GM12874 (cell line): ENCODE data around the gene JAZF1.

Experiments
- TF ChIP-seq, protein P1 (sequence below): IDR thresholded peaks from 2 replicates; pipeline ENCODE4 v1.5.1; 2011; ENCODE audit warnings: low read depth, mild to moderate bottlenecking, control low read depth, low read length, moderate library complexity; ENCODE audit not compliant: insufficient read depth

The JAZF1 gene

GRCh38 chr7:27991006-27991528 is 189.5 kb downstream of the JAZF1 start:
- TF ChIP-seq, protein P1, sequence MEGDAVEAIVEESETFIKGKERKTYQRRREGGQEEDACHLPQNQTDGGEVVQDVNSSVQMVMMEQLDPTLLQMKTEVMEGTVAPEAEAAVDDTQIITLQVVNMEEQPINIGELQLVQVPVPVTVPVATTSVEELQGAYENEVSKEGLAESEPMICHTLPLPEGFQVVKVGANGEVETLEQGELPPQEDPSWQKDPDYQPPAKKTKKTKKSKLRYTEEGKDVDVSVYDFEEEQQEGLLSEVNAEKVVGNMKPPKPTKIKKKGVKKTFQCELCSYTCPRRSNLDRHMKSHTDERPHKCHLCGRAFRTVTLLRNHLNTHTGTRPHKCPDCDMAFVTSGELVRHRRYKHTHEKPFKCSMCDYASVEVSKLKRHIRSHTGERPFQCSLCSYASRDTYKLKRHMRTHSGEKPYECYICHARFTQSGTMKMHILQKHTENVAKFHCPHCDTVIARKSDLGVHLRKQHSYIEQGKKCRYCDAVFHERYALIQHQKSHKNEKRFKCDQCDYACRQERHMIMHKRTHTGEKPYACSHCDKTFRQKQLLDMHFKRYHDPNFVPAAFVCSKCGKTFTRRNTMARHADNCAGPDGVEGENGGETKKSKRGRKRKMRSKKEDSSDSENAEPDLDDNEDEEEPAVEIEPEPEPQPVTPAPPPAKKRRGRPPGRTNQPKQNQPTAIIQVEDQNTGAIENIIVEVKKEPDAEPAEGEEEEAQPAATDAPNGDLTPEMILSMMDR: no peak

DNA sequence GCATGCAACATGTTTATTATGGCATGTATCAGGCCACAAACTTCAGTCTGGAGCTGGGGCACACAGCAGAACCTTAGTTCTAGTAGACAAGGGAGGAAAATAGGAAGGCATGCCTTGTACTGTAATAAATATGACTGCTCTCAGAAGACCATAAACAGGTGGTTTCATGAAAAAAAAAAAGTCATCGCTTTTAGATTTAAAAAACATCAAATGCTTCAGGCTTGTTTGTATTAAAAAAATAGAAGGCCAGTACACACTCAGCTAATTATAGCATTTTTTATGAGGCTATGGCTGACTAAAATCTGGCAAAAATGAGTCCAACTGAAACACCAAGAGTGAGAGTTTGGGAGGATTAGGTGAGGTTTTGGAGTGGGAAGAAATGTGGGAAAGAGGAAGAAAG is 204.1 kb downstream of the JAZF1 start:
- TF ChIP-seq, protein P1: no peak

DNA sequence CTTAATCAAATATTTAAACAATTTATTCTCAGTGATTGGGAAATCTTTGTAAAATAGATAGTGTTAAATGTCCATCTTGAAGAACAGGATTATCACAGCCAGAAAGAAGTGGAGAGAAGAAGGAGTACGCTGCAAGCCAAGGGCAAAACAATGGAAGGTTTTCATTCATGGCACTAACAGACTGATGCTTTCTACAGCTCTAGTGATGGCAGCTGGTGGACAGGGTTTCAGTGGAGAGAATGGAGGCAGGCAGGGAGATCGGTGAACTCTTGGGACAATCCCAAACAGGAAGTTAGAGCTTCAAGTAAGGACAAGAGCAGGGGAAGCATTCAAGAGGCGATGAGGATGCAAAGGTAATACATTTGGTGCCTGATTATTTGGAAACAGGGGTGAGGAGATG is 207.0 kb downstream of the JAZF1 start:
- TF ChIP-seq, protein P1: no peak

DNA sequence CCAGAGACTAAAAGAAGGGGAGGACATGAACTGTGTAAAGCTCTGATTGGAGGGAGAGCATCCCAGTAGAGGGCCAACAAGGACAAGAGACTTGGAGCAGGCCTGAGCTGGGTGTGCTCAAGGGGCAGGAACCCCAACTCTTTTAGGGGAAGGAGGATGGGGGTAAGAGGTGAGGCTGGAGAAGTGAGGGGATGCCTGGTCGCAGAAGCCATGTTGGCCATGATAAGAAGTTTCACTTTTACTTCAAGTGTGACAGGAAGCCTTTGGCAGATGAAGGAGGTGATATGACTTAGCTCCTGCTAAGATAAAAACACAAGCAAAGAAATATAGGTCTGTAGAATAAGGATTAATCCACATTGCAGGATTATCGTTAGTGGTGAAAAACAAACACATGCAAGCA is 208.3 kb downstream of the JAZF1 start:
- TF ChIP-seq, protein P1: no peak

DNA sequence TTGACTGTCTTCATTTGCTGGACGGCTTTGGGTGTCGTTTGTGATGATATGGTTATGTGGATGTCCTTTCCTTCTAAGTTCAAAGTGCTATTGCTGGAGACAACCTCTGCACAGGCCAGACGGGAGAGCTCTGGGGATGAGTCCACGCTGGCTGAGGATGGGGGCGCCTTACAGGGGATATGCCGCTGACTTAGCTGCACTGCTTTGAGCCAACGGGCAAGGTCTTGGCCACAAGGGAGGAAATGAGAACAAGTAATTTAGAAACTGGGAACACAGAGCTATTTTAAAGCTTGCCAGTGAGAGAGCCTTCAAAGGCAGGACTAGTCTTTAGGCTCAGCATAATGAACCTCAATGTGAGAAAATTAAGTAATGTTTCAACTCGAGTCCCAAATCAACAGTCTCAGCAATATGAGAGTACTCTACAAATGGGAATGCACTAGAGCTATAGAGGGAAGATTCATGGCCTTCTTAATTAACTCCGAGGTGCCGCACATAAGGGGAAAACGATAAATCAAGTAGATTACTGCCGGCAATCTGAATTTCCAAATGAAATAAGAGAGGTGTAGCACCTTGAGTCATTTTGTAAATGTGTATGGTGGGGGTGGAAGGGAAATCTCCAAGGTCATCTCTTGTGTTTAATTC is 209.3 kb downstream of the JAZF1 start:
- TF ChIP-seq, protein P1: no peak

- TF ChIP-seq, protein P1: no peak
Measured at GRCh38 chr7:27970350-27970749, 210.2 kb downstream of the JAZF1 start.

- TF ChIP-seq, protein P1: no peak
Measured at GRCh38 chr7:27969346-27969745, 211.2 kb downstream of the JAZF1 start.
